Mucosa of descending colon (tissue), 3 donors: Measurements from ENCODE around the gene PIK3CD. TPM values are rescaled to one million over a fixed set of nuclear protein-coding genes. Genes with fewer than 3 reads are reported as not detected.
A peak's percentile ranks its signal among the peaks of the same experiment; 100 is the strongest.
"Not testable (repeated sequence)": the region's sequence is repeated elsewhere in the genome, so short reads cannot be mapped to it uniquely, and the experiment has no call there.

Source experiments
- ATAC-seq: fragments of 200-7000 bp; cut with Tn5 transposase; one replicate; pipeline ENCODE4 v1.9.1; 2020; ENCODE audit warnings: mild to moderate bottlenecking, moderate library complexity
- DNase-seq, 3 donors: peaks; one replicate each; pipeline ENCODE4 v3.0.0-alpha.2; 2020
- H3K36me3 ChIP-seq: fragments of 200-600 bp; one replicate; pipeline ENCODE4 v1.8.0; 2021; ENCODE audit warnings: low read depth, mild to moderate bottlenecking
- H3K4me1 ChIP-seq: fragments of 200-600 bp; one replicate; pipeline ENCODE4 v1.8.0; 2021; ENCODE audit warnings: low read depth, mild to moderate bottlenecking
- H3K4me3 ChIP-seq: fragments of 200-600 bp; one replicate; pipeline ENCODE4 v1.8.0; 2021; ENCODE audit warnings: mild to moderate bottlenecking
- H3K9me3 ChIP-seq: fragments of 200-600 bp; one replicate; pipeline ENCODE4 v1.8.0; 2021; ENCODE audit warnings: mild to moderate bottlenecking
- intact Hi-C, 2 donors: fragments of 100-400 bp; cut with DNase I in 1 of 2; cut with micrococcal nuclease in 1 of 2; formaldehyde crosslinking; loops; one replicate each; pipeline versions ENCODE4 v1.11.0 to v1.11.1; 2022; cut with DNase I, micrococcal nuclease
- total RNA-seq, 3 donors: library from RNA; stranded (reverse); fragmentation: NEBNext Ultra II Directional in 2 of 3; extraction: Animal tissue kit (Norgen Biotek cat#: 25700) in 2 of 3; gene quantifications; one replicate each; pipeline versions ENCODE4 v1.2.1 to v1.2.4, GENCODE V29; 2021 to 2023
- TF ChIP-seq, protein P1 (sequence below): fragments of 200-600 bp; IDR thresholded peaks from one replicate; pipeline ENCODE4 v1.8.0; 2022; ENCODE audit warnings: antibody characterized with exemption, mild to moderate bottlenecking
- donor health status: DM: no; HTN: no; CAD: no; lungs with moderate emphysema.
- donor health status: DM: no; HTN: no; CAD: no.
- donor health status: DM: no; HTN: yes; CAD: no.

PIK3CD gene
- total RNA-seq, 3 donors from 2014 or later = 4.6 to 11.7 (median 4.8) TPM

DNA sequence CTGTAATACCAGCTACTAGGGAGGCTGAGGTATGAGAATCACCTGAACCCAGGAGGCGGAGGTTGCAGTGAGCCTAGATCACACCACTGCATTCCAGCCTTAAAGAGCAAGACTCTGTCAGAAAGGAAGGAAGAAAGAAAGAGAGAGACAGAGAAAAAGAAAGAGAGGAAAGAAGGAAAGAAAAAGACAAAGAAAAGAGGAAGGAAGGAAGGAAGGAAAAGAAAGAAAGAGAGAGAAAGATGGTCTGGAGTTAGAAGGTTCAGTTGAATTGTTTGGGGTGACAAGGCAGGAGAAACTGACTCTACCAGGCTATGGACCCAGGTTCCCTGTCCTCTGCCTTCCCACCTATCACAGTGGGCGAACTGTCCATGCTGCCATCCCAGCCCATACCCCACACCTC lies 27.4 kb upstream of the PIK3CD start:
- Histone ChIP-seq H3K36me3 (no peaks in the 10 kb centered on the region), H3K4me1 (peaks cover 3% of the 10 kb centered on the region), H3K4me3 (no peak overlapping the region), H3K9me3 (no peaks in the 10 kb centered on the region)
- intact Hi-C loops = no loop called here
- ATAC-seq = no peak
- DNase-seq = no peak
- TF ChIP-seq, protein P1, sequence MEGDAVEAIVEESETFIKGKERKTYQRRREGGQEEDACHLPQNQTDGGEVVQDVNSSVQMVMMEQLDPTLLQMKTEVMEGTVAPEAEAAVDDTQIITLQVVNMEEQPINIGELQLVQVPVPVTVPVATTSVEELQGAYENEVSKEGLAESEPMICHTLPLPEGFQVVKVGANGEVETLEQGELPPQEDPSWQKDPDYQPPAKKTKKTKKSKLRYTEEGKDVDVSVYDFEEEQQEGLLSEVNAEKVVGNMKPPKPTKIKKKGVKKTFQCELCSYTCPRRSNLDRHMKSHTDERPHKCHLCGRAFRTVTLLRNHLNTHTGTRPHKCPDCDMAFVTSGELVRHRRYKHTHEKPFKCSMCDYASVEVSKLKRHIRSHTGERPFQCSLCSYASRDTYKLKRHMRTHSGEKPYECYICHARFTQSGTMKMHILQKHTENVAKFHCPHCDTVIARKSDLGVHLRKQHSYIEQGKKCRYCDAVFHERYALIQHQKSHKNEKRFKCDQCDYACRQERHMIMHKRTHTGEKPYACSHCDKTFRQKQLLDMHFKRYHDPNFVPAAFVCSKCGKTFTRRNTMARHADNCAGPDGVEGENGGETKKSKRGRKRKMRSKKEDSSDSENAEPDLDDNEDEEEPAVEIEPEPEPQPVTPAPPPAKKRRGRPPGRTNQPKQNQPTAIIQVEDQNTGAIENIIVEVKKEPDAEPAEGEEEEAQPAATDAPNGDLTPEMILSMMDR = no peak

DNA sequence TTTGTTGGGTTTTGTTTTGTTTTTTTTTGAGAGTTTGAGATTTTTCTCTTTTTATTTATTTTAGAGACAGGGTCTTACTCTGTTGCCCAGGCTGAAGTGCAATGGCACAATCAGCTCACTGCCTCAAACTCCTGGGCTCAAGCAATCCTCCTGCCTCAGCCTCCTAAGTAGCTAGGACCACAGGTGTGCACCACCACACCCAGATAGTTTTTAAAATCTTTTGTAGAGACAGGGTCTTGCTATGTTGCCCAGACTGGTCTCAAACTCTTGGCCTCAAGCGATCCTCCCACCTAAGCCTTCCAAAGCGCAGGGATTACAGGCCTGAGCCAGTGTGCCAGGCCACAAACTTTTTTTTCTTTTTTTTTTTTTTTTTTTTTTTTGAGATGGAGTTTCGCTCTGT lies 26.5 kb upstream of the PIK3CD start:
- H3K36me3 ChIP-seq, H3K4me3 ChIP-seq, DNase-seq, intact Hi-C loops, ATAC-seq, H3K9me3 ChIP-seq, H3K4me1 ChIP-seq: not testable (repeated sequence)

DNA sequence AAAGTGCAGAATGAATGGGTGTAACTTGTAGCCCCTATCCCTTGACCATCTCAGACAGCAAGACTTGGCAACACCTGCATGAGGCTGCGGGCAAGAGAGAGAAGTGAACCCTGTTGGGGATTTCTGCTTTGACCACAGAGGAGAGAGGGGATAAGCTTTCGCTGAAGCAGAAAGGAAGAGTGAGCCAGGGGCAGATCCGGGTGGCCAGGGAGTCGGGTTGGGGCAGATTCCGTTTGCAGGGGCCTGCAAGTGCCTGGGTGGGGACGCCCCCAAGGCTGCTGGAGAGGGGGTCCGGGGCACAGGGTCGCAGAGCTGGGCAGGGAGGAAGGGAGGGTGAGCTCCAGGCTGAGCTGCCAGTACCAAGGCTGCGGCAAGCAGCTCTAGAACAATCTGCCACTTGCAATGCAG lies 25.3 kb upstream of the PIK3CD start:
- DNase-seq (no peak), ATAC-seq (no peak)
- H3K4me1 ChIP-seq = peaks cover 3% of the 10 kb centered on the region
- no peaks in the 10 kb centered on the region for H3K36me3 ChIP-seq
- no peaks in the 10 kb centered on the region for H3K9me3 ChIP-seq
- intact Hi-C loops = no loop called here
- H3K4me3 ChIP-seq = no peak overlapping the region
- TF ChIP-seq, protein P1 = no peak

DNA sequence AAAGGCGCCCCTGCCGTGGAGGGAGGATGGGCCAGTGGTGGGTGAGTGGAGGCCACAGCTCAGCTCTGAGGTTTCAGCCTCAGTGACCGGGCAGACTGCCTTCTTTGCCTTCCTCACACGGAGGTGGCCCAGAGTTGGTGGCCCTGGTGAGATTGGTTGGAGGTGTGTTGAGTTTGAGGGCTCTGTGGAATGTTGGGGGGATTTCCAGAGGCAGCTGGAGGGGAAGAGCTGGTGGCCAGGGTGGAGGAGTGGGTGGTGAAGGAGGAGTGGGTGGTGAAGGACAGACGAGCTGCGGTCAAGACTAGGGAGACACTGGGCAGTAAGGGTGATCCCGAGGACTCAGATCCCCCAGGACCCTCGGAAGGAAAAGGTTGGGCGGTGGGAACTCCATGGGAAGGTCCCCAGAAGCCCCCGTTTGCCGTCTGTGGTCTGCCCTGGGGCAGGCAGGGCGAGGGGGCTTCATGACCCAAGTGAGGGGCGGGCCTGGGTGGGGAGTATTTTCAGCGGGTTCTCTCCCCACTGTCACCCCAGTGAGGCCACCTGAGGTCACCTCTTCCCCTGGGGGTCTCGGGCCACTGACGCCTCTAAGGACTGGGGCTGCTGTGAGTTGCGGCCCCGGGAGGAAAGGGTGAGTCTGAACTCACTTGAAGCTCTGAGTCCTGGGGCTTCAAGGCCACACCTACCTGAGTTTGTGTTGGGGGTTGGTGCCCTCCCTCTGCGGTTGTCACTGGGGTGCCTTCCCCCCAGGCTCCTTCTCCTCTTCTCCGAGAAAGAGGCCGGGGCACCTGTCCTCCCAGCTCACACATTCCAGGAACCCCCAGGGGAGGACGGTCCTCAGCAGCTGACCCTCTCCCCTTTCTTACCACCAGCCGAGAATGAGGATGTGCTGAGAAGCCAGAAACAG lies 22.7 kb upstream of the PIK3CD start:
- peak; percentile 28 to 78 (median 44) for DNase-seq

DNA sequence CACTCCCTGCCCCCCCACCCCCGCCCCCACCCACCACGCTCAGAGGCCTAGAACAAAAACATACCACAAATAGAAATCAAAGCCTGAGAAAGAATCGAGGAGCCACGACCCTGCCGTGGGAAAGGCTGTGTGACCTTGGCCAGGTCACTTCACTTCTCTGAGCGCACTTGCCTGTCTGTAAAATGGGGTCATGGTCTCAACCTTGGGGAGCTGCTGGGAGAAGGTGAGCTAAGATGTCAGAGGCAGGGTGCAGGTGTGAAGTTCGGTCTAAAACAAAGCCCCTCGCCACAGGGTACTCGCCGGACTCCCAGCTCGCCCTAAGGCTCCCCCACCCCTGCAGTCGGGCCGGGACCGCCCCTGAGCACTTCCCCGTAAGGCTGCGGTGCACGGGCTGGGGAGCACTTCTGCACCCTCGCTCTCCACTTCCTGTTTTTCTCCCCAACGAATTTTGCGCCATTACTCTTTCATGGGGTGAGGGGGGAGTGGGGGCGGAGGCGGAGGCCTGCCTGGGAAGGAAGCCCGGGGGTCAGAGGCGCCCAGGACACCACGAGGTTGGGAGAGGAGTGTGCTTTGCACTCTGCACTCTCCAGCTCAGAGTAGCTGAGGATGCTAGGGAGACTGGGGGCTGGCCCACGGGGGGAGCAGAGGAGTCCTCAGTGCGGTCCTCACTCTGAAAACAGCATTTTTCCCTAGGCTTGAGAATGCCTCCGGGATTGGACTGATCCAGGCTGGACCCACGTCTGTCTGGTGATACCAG lies 21.9 kb upstream of the PIK3CD start:
- intact Hi-C loops = loop anchor here in 1 of 2 donors (10.0 kb wide), 1 partner anchor 235 kb away; no protein-coding TSS in a partner anchor
- TF ChIP-seq, protein P1 = no peak
- Histone ChIP-seq H3K4me1 (peaks cover 3% of the 10 kb centered on the region), H3K9me3 (no peaks in the 10 kb centered on the region), H3K4me3 (no peak overlapping the region), H3K36me3 (no peaks in the 10 kb centered on the region)
- ATAC-seq = peak; percentile 69
- DNase-seq = peak; percentile 60 to 91 (median 69)

More for the DNA sequence above, 22.7 kb upstream of the PIK3CD start:
- H3K36me3 ChIP-seq = no peaks in the 10 kb centered on the region
- H3K9me3 ChIP-seq = no peaks in the 10 kb centered on the region
- peaks cover 3% of the 10 kb centered on the region for H3K4me1 ChIP-seq
- ATAC-seq = peak; percentile 39
- no peak overlapping the region for H3K4me3 ChIP-seq
- intact Hi-C loops = no loop called here
- TF ChIP-seq, protein P1 = no peak
